Activated T-helper 9 cell treated with anti-CD3 and anti-CD28 coated beads, Interleukin-2, amount 50 U/mL, for 16 hours (primary cell): Measurements from ENCODE around the gene OR4D10.
"Not testable (repeated sequence)": the region's sequence is repeated elsewhere in the genome, so short reads cannot be mapped to it uniquely, and the experiment has no call there.

Experiments used
- DNase-seq: peaks from one replicate; pipeline ENCODE4 v3.0.0-alpha.2; 2020; ENCODE audit warnings: low read depth

The OR4D10 gene

DNA sequence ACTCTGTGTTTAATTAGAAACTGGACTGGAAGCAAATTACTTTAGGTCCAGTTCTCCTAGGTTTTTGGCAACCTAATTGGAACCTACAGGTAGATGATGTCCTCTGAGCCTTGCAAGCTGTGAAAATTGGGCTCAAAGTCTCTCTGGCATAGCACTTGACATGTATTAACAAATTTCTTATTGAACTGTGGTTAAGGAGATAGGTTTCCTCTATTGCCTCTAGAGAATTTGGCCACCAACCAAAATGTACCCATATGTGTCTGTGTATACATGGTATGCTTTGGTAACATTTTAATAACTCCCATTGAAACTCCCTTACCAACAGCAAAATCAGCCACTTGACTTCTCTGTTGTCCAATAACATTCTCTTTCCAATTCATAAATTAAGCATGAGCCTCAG, at the start of gene OR4D10:
TSS of gene OR4D10 (plus strand) at position 301 of the 400 bp plus-strand sequence. CDS start 4,115 bp downstream, outside the sequence.
- DNase-seq: no peak

DNA sequence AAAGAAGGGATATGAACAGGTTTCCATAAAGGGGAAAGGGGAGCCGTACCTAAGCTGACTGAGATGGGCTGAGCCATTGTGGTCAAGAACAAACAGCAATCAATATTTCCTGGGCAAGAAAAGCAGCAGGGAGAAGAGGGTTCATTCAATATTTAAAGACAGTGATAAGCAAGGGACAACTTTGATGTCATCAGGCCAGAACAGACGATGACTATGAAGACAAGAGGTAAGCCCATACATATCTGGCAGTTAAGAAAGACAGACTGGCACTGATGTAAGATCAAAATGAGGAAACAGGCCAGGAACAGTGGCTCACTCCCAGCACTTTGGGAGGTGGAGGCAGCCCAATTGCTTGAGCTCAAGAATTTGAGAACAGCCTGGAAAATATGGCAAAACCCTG, 49.3 kb upstream of the OR4D10 start:
- DNase-seq: no peak

DNA sequence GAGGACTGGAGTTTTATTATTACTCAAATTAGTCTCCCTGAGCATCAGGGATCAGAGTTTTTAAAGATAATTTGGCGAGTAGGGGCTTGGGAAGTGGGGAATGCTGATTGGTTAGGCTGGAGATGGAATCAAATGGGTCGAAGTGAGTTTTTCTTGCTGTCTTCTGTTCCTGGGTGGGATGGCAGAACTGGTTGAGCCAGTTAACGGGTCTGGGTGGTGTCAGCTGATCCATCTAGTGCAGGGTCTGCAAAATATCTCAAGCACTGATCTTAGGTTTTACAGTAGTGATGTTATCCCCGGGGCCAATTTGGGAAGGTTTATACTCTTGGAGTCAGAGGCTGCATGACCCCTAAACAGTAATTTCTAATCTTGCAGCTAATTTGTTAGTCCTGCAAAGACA, 48.0 kb upstream of the OR4D10 start:
- no peak for DNase-seq

DNA sequence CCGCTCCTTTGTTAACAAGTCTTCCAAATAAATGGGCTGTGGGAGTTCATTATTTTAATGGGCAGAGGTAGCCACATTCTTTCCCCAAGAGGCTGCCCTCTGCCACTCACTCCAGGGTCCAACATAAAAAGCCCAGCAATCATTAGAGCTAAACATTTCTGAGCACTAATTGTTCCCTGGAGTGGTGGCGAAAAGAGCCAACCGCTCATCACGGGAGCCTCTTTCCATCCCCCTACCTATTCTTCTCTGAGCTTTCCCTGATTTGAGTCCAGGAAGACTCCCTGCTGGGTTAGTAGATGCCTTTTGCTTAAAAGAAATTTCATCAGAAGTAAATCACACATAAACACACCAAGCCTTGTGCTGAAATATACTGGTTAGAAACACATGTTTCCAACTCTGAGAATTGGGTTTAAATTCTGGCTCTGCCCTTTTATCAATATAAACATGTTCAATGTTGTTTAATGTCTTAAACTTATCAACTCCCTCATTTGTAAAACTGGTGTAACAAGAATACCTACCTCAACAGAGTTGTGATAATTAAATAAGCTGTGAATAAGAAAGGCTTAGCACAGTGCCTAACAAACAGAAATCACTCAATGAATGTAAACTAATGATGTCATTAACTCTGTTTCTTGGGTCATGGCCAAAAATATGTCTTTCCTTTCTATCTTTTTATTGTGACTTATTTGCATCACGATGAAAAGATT, 46.6 kb upstream of the OR4D10 start, which contains the start of gene OR5A2:
TSS of gene OR5A2 (minus strand) at position 53 of the 707 bp plus-strand sequence. CDS start 3,460 bp downstream, outside the sequence.
- no peak for DNase-seq

DNA sequence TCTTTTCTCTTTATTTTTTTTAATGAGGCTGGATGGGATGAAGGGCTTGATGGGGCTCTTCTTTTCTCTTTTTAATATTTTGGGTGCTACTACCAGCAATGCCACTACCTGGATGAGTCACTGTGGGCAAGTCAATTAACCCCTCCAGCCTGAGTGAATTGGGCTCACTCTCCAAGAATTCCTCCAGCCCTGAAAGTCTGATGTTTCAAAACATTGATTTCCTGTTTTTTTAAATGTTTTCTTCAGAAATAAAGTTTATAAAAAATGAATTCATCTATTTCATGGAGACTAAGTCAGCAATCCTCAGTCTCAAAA, 46.1 kb upstream of the OR4D10 start:
- no peak for DNase-seq

DNA sequence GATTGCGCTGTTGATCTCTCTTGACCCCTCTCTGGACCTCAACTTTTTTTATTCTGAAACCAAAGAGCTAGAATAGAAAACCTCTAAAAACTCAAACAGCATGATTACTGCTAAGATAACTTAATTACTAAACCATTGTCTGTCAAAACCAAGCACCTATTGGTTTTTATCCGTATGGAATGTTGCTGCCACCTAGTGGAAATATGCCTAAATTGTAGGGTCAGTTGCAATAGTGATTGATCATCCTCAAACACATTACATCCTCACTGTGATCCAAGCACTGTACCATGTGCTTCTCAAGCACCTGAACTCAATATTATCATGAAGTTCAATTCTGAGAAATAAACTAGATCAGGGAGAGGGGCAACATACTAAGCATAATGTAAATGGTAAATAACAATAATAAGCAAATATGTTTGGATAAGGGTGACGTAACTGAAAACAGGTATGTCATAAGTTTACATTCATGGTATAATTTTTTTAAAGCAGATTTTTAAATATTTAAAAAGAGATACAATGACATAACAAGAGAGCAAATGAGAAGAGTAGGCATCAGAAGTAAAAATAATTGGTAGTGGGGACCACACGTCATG, 43.1 kb upstream of the OR4D10 start:
- DNase-seq: no peak

DNA sequence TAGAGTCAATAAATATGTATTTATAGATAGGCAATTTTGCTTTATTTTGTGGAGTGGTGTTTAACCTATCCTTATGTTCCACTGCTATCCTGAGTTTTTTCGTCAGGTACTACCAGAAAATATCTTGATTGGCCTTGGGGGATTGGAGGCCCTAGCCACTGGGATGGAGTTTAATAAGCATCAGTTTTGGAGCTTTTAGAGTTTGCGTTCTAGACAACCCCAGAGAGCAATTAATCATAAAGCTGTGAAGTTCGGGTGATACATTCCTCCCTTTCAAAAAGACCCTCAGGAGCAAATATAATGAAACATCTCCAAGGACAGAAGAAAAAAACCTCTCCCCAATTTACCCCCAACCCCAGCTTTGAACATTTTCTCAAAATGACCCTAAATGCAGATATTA, 36.9 kb upstream of the OR4D10 start, which contains the start of gene OR5A1:
TSS of gene OR5A1 (plus strand) at position 301 of the 400 bp plus-strand sequence. CDS start 6,700 bp downstream, outside the sequence.
- DNase-seq: no peak

DNA sequence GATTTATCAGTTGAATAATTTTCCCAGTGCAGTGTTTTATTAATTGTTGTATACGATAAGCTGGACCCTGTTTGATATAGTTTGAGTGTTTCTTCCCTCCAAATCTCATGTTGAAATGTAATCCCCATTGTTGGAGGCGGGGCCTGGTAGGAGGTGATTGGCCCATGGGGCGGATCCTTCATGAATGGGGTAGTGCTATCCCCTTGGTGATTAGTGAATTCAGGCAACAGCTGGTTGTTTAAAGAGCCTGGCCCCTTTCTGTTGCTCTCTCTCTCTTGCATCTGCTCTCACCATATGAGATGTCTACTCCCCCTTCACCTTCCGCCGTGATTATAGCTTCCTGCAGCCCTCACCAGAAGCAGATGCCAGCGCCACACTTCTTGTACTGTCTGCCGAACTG, 35.3 kb upstream of the OR4D10 start:
- DNase-seq: no peak

DNA sequence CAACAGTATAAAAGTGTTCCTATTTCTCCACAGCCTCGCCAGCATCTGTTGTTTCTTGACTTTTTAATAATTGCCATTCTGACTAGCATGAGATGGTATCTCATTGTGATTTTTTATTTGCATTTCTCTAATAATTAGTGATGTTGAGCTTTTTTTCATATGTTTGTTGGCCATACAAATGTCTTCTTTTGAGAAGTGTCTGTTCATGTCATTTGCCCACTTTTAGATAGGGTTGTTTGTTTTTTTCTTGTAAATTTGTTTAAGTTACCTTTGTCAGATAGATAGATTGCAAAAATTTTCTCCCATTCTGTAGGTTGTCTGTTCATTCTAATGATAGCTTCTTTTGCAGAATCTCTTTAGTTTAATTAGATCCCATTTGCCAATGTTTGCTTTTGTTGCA, 27.5 kb upstream of the OR4D10 start:
- DNase-seq: not testable (repeated sequence)

DNA sequence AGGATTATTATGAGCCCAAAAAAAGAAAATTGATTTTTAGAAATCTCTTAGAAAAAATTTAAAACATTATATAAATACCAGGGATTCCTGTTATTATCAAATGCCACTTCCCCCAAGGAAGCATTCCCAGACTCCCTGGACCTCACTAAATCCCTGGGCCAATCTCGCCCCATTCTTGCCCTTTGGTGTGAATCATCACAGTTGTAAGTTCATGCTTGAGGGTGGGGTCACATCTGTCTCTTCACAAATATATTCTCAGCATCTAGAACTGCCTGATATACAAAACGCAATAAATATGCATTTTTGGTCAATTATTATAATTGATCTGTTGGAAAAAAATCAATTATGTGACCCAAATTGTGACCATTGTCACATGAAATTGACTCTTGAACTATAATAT, 24.6 kb upstream of the OR4D10 start:
- DNase-seq: no peak

DNA sequence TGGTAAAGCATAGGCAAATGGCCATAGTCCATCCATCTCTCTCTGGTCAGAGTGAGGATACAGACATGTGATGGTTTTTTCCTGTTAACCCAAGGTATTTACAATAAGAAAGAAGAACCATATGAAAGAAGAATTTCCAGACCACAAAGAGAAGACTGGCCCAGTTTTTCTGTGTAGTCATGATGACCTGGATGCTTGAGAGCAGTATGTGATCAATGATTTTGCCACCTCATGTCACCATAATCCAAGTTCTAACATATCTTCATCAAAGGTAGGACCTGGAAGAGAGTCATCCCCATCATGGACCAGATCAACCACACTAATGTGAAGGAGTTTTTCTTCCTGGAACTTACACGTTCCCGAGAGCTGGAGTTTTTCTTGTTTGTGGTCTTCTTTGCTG, 16.5 kb upstream of the OR4D10 start, which contains the start of gene OR4D6:
TSS of gene OR4D6 (plus strand) at position 301 of the 400 bp plus-strand sequence. CDS start at position 301, 0 bp downstream.
- DNase-seq: no peak

DNA sequence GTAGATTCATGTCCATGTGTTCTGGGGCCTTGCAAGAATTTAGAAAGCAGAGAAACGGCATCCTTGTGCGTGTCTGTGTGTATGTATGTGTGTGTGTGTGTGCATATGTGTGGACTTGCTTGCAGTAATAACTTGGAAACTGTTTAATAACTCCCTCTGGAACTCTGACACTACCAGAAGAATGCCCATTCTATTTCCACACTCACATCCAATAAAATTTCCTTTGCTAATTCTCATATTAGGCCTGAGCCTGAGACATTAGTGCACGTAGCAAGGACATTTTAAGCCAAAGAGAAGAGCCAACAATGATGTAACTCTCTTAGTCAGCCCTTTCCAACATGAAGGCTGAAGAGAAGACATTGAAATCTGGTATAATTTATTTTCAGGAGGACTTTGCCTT, 13.2 kb upstream of the OR4D10 start:
- DNase-seq: no peak

DNA sequence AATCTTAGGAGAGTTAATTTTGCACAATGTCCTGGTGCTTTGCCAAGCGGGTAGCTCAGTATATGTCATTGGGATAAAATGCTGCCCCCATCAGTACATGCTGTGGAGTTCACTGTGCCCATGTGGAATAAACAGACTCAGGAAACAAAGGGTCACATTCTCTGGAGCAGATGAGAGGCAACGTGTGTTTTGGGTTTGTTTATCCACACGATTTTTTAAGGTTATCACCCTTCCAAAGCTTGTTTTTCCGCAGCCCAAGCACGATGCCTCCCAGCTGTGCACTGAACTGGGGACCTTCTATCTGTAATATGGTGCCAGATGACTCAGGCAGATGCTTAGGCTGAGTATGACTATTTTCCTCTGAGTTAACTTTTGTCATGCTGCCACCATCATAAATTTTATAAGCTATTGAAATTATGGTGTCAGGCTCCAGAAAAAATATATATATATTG, 9.9 kb upstream of the OR4D10 start:
- no peak for DNase-seq

DNA sequence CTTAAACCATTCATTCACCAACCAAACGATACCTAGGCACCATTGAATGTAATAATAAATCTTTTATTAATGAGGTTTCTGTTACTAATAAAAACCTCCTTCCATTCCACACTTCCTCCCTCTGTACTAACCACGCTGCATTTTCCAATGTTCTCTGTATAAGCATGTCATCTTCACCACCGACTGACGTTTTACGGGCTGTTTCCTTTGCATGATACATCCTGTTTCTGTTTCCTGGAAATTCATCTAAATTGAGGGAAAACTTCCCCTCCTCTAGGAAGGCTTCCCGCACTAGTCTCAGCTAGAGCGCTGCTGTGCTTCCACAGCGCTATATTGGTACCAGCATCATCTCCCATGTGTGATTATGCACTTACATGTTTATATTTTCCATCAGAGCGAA, 2.1 kb downstream of the OR4D10 start:
- no peak for DNase-seq

DNA sequence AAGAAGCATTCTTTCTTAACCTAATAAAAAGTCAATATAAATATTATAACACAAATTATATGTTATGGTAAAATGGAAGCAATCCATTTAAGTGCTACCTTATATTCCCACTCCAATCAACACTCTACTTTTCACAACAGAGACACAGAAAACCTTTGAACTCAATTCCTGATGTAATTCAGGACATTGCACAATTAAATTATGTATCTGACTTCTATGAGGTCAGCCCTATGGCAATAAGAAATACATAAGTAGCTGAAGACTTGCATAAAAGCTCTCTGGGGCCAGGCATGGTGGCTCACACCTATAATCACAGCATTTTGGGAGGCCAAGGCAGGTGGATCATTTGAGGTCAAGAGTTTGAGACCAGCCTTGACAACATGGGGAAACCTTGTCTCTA, 6.8 kb downstream of the OR4D10 start:
- no peak for DNase-seq

DNA sequence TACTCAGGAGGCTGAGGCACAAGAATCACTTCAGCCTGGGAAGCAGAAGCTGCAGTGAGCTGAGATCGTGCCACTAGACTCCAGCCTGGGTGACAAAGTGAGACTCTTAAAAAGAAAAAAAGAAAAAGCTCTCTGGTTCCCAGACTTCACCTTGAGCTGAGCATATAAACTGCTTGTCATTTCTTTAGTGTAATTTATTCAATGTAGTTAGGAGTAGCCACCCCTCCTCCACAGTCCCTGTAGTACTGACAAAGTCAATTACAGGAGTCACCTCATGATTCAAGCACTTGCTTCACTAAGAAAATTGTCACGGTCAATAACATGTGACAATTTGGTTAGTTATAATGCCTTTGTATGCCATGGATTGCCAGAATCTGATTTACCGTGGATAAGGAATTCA, 7.2 kb downstream of the OR4D10 start:
- DNase-seq: no peak

DNA sequence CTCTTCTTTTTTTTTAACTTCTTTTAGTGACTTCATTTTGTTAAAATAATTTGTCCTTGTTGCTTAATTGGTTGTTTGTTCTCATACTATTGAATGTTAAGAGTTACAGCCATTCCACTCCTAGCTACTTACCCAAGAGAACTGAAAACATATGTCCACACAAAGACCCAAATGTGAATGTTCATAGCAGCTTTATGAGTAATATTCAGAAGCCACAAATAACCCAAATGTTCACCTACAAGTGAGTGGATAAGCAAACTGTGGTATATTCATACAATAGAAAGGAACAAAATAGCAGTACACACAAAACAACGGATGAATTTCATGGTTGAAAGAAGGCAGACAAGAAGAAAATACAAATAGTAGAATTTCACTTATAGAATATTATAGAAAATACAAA, 28.8 kb downstream of the OR4D10 start:
- no peak for DNase-seq

DNA sequence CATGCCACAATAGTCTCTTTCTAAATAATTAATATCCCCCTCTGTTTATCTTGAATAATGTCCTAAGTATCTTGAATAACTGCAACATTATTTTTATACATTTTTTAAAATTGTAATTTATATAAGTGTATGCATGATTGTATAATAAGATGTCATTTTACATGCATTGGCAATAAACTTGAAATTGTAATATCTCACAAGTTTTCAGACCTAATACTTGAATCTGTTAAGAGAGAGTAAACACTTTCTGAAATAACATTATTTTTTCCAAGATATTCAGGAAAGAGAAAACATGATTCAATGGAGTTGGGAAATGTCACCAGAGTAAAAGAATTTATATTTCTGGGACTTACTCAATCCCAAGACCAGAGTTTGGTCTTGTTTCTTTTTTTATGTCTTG, 30.2 kb downstream of the OR4D10 start, which contains the start of gene OR4D11:
TSS of gene OR4D11 (plus strand) at position 301 of the 400 bp plus-strand sequence. CDS start at position 301, 0 bp downstream.
- no peak for DNase-seq

DNA sequence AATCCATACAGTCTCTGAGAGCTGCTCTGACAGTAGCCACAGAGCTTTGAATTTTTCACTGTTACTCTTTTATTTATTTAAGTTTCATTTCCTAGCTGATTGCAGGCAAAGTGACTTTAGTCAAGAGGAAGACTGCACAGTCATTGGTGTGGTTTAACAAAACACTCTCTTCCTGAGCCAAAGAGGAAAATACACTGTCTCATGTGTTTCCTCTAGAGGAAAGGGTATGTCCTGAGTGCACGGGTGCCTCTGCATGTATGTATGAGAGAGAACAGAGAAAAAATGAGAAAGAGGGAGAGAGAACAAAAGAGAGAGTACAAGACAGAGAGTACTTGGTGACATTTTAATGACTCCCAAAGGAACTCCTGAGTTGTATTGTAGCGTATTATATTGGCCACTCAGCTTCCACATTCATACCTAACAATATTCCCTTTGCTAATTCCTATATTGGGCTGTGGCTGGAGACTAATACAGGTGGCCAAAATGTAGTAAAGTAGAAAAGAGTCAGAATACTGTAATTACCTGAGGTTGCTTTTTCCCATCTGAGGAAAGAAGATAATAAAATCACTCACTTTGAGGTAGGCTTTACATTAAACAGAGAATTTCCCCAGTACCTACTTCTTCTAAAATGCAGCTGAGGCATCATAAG, 38.0 kb downstream of the OR4D10 start, which contains the start of gene OR4D9:
TSS of gene OR4D9 (plus strand) at position 599 of the 649 bp plus-strand sequence. CDS start 3,374 bp downstream, outside the sequence.
- DNase-seq: no peak

DNA sequence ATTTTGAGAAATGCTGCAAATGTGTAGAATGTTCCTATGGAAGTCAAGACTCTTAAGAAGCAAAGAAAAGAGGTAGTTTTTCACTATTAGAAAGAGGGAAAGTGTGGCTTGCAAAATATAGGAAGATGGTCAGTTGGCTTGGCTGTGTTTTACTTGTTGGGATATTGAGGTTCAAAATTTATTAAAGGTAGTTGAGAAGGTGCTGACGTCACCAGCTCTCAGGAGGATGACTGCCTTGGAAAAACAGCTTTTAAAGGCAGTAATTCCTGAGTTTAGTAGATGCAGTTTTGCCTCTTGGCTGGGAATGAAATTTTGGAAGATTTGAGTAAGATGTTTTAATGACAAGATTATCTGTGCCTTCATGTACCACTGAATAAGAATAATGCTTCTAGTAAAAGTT, 38.6 kb downstream of the OR4D10 start:
- DNase-seq: no peak

DNA sequence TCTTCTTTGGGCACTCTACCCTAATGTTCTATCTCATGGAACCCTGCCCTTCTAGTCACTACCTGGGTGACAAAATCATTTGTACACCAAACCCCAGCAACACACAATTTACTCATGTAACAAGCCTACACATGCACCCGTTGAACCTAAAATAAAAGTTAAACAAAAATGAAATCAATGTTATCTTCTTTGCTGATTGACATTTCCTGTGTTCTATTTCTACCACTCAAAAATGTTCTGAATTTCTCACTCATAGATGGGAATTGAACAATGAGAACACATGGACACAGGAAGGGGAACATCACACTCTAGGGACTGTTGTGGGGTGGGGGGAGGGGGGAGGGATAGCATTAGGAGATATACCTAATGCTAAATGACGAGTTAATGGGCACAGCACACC, 47.0 kb downstream of the OR4D10 start:
- DNase-seq: not testable (repeated sequence)

DNA sequence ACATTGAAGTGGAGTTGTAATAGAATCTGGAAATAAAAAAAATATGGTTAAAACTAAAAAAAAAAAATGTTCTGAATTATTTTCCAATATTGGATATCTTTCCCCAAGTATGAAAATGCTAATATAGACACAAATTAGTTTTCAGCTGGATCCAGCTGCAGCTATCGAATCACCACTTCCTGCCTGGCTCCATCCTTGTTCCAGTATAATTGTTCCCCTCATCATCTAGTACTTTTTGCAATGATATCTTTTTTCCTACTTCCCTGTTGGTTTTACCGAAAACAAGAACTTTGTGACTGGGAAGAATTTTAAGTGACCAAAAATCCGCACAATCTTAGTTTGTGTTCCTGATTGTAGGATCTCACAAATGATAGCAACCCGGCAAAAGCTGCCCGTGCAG, 47.6 kb downstream of the OR4D10 start:
- no peak for DNase-seq

DNA sequence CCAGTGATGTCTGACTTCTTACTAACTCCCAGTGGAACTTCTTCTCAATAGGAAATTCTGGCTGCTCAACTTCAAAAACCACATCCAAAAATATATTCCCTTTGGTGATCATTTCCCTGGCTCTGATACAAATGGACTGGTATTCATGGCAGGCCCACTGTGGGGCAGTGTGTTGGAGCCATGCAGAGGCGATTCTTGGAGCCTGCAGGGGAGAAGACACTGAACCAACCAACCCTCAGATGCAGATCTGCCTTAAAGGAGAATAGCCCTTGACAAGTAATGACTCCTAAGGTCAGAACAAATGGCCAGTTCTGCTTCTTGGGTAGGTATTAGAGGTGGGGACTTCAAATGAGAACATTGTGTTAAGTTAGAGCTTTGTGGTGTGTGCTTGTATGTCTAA, 50.4 kb downstream of the OR4D10 start:
- no peak for DNase-seq
